ENCODE measurements around the gene PDZRN3. TPM values are rescaled to one million over a fixed set of nuclear protein-coding genes. Genes with fewer than 3 reads are reported as not detected.

The PDZRN3 gene
- total RNA-seq, 1 experiment from 2014 or later = 5.9 TPM

GRCh38 chr3:73584873-73585272 lies 39.9 kb downstream of the PDZRN3 start:
- Histone ChIP-seq H2BK20ac (ENCODE audit: low read depth, low read length, poor library complexity, severe bottlenecking) (no peak overlapping the region), H4K20me1 (ENCODE audit: control insufficient read depth, insufficient read depth, insufficient read length) (no peaks in the 10 kb centered on the region), H3K4me2 (ENCODE audit: insufficient read depth, insufficient read length, low read length) (no peak overlapping the region), H3K4ac (ENCODE audit: low read depth, low read length) (no peak overlapping the region), H2AK5ac (ENCODE audit: insufficient read length, low read length) (no peak overlapping the region), H3K79me2 (ENCODE audit: insufficient read depth, low read length) (no peaks in the 10 kb centered on the region), H4K8ac (replicated peaks; ENCODE audit: insufficient read length, low read depth, low read length) (no peak overlapping the region), H2AFZ (ENCODE audit: low read length) (no peak overlapping the region), H4K5ac (ENCODE audit: insufficient read length, low read depth, low read length) (no peak overlapping the region), H3K23me2 (ENCODE audit: insufficient read length, low read depth, low read length, poor library complexity, severe bottlenecking) (no peaks in the 10 kb centered on the region), H3K9me3 (ENCODE audit: control insufficient read depth, low read depth, low read length) (no peaks in the 10 kb centered on the region), H2BK120ac (ENCODE audit: low read depth, low read length, poor library complexity, severe bottlenecking) (no peak overlapping the region), H2BK12ac (ENCODE audit: insufficient read length, low read depth, low read length) (no peak overlapping the region), H3K56ac (ENCODE audit: insufficient read length, low read depth, low read length) (no peak overlapping the region), H3K27ac (ENCODE audit: insufficient read length, low read depth, low read length) (no peak overlapping the region), H3K14ac (ENCODE audit: insufficient read depth, low read length) (no peak overlapping the region), H3K4me1 (ENCODE audit: insufficient read depth, low read length) (no peaks in the 10 kb centered on the region), H2BK15ac (ENCODE audit: low read depth, low read length) (no peak overlapping the region), H3K79me1 (ENCODE audit: insufficient read depth, low read depth, low read length, poor library complexity, severe bottlenecking) (peaks cover 3% of the 10 kb centered on the region), H4K91ac (ENCODE audit: insufficient read length, low read depth, low read length) (no peak overlapping the region), H3K9ac (ENCODE audit: extremely low read depth, insufficient read length, low read length) (no peak overlapping the region), H3K23ac (ENCODE audit: insufficient read length, low read depth, low read length) (no peak overlapping the region), H3T11ph (ENCODE audit: low read length) (no peak overlapping the region), H3K27me3 (ENCODE audit: insufficient read depth, low read length) (no peaks in the 10 kb centered on the region; the same call in 1 of the 2 replicates), H3K18ac (ENCODE audit: insufficient read length, low read depth, low read length) (no peak overlapping the region), H2BK5ac (ENCODE audit: insufficient read length, low read length) (no peak overlapping the region)
- no peak for DNase-seq
- H3K4me1 Mint-ChIP-seq = peaks cover 14% of the 10 kb centered on the region in 2 experiments
- peaks cover 0 to 13% (median 2%) of the 10 kb centered on the region in 3 experiments; a peak in 2 of 7 replicates for H3K36me3 Mint-ChIP-seq (ENCODE audit: insufficient read depth in 1 of 3, low read depth in 3 of 3)
- peaks cover 15% of the 10 kb centered on the region for H3K27me3 Mint-ChIP-seq (ENCODE audit: low read depth)
- no peaks in the 10 kb centered on the region for H3K9me3 Mint-ChIP-seq
- H3K27ac Mint-ChIP-seq = no peak overlapping the region
- no peak overlapping the region for H3K4me3 Mint-ChIP-seq
- no peak for TF ChIP-seq CTCF (conservative IDR thresholded peaks at IDR 0.05)

Data from H9 (cell line).